GM19035 (cell line): Measurements from ENCODE around the gene SLC36A1.

Experiments used
- ATAC-seq: cut with Tn5 transposase; IDR thresholded peaks from one replicate; pipeline ENCODE4 v1.9.1; 2021; ENCODE audit not compliant: unreplicated experiment

The SLC36A1 gene

DNA sequence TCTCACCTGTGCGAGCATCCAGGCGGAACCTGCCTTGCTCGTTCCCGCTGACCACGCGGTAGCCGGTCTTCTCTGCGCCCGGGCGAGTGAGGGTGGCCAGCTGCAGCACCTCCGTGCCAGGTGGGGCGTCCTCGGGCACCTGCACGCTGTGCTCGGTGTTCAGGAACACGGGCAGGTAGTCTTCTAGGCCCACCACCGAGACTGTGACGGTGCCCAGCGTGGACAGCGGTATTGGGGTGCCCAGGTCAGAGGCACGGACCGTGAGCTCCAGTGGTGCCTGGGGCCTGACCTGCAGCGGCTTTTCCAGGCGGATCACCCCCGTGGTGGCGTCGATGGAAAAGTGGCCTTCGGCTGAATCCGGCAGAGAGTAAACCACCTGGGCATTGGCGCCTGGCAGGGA is 84.2 kb downstream of the SLC36A1 start:
- ATAC-seq: no peak

DNA sequence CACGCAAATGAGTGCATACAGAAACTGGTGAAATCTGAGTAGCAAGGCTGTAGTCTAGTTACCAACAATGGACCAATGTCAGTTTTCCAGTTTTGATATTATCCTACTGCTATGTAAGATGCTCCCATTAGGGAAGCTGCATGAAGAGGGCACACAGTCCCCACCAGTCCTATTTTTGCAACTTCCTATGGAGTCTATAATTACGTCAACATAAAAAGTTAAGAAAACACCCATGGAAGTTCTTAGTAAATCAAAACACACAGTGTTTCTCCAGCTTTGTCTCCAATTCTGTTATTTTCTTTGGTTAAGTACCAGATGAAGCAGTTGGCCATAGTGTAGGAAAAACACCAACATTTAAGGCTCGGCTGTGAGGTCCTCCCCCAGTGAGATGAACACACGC is 85.0 kb downstream of the SLC36A1 start:
- ATAC-seq: no peak

DNA sequence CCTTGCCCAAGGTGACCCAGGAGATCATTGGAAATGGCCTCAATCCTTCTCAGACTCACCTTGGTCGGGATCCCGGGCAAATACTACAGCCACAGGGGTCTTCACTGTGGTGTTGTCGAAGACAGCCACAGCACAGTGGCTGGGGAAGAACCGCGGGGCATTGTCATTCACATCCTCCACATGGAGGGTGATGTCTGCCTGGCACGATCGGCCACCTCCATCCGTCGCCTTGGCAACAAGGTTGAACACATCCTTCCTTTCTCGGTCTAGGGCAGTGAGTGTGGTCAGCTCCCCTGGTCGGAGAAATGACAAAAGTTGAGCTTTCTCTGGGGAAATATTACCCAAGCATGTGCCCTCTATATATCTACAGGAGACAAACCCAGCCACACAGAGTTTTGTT is 86.9 kb downstream of the SLC36A1 start:
- no peak for ATAC-seq

DNA sequence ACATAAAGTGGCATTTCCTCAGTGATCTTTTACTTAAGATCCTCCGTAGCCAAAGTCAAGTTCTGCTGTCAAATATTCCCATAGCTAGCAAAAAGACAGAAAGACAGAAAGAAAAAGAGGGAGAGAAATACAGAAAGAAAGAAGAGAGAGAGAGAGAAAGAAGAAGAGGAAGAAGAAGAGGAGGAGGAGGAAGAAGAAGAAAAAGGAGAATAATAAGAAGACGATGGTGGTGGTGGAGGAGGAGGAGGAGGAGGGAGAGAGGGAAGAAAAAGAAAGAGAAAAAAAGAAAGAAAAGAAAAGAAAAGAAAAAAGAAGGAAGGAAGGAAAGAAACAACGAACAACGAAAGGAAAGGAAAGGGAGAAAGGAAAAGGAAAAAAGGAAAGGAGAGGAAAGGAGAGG is 89.6 kb downstream of the SLC36A1 start:
- no peak for ATAC-seq

DNA sequence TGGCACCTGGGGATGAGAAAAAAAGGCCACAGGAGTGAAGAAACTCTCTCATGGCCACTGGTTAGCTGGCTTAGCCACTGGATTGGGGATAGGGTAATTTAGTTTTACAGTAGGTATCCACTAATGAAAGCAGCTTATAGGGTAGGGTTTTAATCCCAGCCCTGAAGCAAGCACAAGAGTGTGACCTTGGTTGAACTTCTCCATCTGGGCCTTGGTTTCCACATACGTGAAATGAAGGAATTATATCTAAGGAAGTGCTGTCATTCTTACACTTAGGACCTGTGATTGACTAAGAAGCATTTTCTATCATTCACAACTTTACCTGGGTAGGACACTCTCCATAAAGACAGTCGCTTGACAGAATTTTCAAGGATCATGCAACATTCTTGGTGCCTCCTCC is 94.2 kb downstream of the SLC36A1 start:
- no peak for ATAC-seq
